Uterus (tissue), 4 donors: ENCODE measurements around the gene PACS1. TPM values are rescaled to one million over a fixed set of nuclear protein-coding genes. Genes with fewer than 3 reads are reported as not detected.
A peak's percentile ranks its signal among the peaks of the same experiment; 100 is the strongest.

Experiments used
- DNase-seq, 2 donors: peaks; one replicate each; pipeline ENCODE4 v3.0.0-alpha.2; 2019 to 2020
- H3K27ac ChIP-seq, 2 donors: fragments of 200-600 bp; sonication (generic); 1 replicate in 1 of 2; 2 replicates in 1 of 2; pipeline ENCODE4 v1.5.1; 2016 to 2018
- H3K27me3 ChIP-seq, 2 donors: fragments of 200-600 bp; sonication (generic); one replicate each; pipeline ENCODE4 v1.5.1; 2018 to 2019; ENCODE audit warnings: control low read depth in 1 of 2
- H3K36me3 ChIP-seq, 2 donors: fragments of 200-600 bp; sonication (generic); one replicate each; pipeline ENCODE4 v1.5.1; 2019; ENCODE audit warnings: control low read depth in 1 of 2
- H3K4me1 ChIP-seq, 2 donors: fragments of 200-600 bp; sonication (generic); one replicate each; pipeline ENCODE4 v1.5.1; 2018 to 2019; ENCODE audit warnings: control low read depth in 1 of 2
- H3K4me3 ChIP-seq, 2 donors: fragments of 200-600 bp; sonication (generic); 1 replicate in 1 of 2; 2 replicates in 1 of 2; pipeline ENCODE4 v1.5.1; 2018 to 2019; ENCODE audit warnings: mild to moderate bottlenecking in 1 of 2
- H3K9me3 ChIP-seq, 2 donors: fragments of 200-600 bp; sonication (generic); one replicate each; pipeline ENCODE4 v1.5.1; 2019; ENCODE audit warnings: control low read depth in 1 of 2
- POLR2A ChIP-seq, 2 donors: fragments of 450-650 bp; IDR thresholded peaks; one replicate each; pipeline ENCODE4 v1.6.1; 2016; ENCODE audit warnings: antibody characterized with exemption in 2 of 2, mild to moderate bottlenecking in 1 of 2, moderate library complexity in 1 of 2
- intact Hi-C: fragments of 100-400 bp; cut with DNase I; formaldehyde crosslinking; loops from one replicate; pipeline ENCODE4 v1.15.1; 2023; ENCODE audit warnings: low total_unique reads
- total RNA-seq, 4 donors: library from RNA; depleted of rRNA in 3 of 4; stranded (reverse); fragments of >200 nt in 3 of 4; gene quantifications; one replicate each; pipeline versions ENCODE4 v1.1.0 to v1.2.4, GENCODE V29; 2014 to 2023
- TF ChIP-seq, protein P1 (sequence below), 4 experiments: fragments of 200-600 bp in 2 of 4; fragments of 450-650 bp in 2 of 4; sonication (generic) in 2 of 4; IDR thresholded peaks; one replicate each; pipeline ENCODE4 v1.5.1; 2016 to 2019; ENCODE audit warnings: antibody characterized with exemption in 4 of 4, mild to moderate bottlenecking in 2 of 4, moderate library complexity in 1 of 4
- donor health status: DM: yes; HTN: yes; CAD: no.

Gene PACS1
- total RNA-seq, 4 donors from 2014 or later: 2.9 to 79.2 (median 57.2) TPM

GRCh38 chr11:66051766-66052663, 18.1 kb upstream of the PACS1 start, which contains the start of gene SF3B2:
SF3B2 (plus strand) TSS chr11:66052364; CDS start chr11:66052385, 21 bp downstream.
- TF ChIP-seq POLR2A (IDR thresholded peaks at IDR 0.05): peak in 1 of 2 donors; percentile 75
- TF ChIP-seq, protein P1, sequence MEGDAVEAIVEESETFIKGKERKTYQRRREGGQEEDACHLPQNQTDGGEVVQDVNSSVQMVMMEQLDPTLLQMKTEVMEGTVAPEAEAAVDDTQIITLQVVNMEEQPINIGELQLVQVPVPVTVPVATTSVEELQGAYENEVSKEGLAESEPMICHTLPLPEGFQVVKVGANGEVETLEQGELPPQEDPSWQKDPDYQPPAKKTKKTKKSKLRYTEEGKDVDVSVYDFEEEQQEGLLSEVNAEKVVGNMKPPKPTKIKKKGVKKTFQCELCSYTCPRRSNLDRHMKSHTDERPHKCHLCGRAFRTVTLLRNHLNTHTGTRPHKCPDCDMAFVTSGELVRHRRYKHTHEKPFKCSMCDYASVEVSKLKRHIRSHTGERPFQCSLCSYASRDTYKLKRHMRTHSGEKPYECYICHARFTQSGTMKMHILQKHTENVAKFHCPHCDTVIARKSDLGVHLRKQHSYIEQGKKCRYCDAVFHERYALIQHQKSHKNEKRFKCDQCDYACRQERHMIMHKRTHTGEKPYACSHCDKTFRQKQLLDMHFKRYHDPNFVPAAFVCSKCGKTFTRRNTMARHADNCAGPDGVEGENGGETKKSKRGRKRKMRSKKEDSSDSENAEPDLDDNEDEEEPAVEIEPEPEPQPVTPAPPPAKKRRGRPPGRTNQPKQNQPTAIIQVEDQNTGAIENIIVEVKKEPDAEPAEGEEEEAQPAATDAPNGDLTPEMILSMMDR (IDR thresholded peaks at IDR 0.05): peak in 1 of 4 experiments; percentile 15
- intact Hi-C loops: no loop called here
- DNase-seq: peak; percentile 96 to 97
- no peaks in the 10 kb centered on the region for H3K27me3 ChIP-seq
- H3K4me3 ChIP-seq: peak within 1 kb of the TSS; percentile 82 to 96
- no peaks in the 10 kb centered on the region for H3K9me3 ChIP-seq
- H3K36me3 ChIP-seq: no peaks in the 10 kb centered on the region
- peaks cover 0 to 15% of the 10 kb centered on the region in 2 donors for H3K4me1 ChIP-seq
- H3K27ac ChIP-seq: peak within 1 kb of the TSS; percentile 90 to 93

GRCh38 chr11:66052664-66052982, 17.4 kb upstream of the PACS1 start:
- intact Hi-C loops: no loop called here
- TF ChIP-seq, protein P1 (IDR thresholded peaks at IDR 0.05): no peak
- TF ChIP-seq POLR2A (IDR thresholded peaks at IDR 0.05): no peak
- Histone ChIP-seq H3K4me3 (peak overlapping the region; percentile 82 to 96), H3K4me1 (peaks cover 0 to 15% of the 10 kb centered on the region in 2 donors), H3K36me3 (no peaks in the 10 kb centered on the region), H3K9me3 (no peaks in the 10 kb centered on the region), H3K27me3 (no peaks in the 10 kb centered on the region), H3K27ac (peak overlapping the region; percentile 90 to 93)
- DNase-seq: no peak

DNA sequence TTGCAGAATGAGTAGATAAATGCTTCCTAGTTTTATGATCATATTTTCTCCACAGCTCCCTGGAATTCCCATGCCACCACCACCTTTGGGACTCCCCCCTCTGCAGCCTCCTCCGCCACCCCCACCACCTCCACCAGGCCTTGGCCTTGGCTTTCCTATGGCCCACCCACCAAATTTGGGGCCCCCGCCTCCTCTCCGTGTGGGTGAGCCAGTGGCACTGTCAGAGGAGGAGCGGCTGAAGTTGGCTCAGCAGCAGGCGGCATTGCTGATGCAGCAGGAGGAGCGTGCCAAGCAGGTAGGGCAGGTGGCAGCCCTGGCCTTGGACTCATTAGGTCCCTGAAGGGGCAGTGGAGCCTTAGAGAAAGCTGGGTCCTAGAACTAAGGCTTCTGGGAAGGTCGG, 15.1 kb upstream of the PACS1 start:
- no peaks in the 10 kb centered on the region for H3K9me3 ChIP-seq
- TF ChIP-seq, protein P1 (IDR thresholded peaks at IDR 0.05): no peak
- no peak for TF ChIP-seq POLR2A (IDR thresholded peaks at IDR 0.05)
- H3K27me3 ChIP-seq: no peaks in the 10 kb centered on the region
- intact Hi-C loops: no loop called here
- H3K4me1 ChIP-seq: peaks cover 0 to 15% of the 10 kb centered on the region in 2 donors
- DNase-seq: no peak
- no peaks in the 10 kb centered on the region for H3K36me3 ChIP-seq
- no peak overlapping the region for H3K27ac ChIP-seq
- no peak overlapping the region for H3K4me3 ChIP-seq

GRCh38 chr11:66056501-66056900, 13.6 kb upstream of the PACS1 start:
- no peak for DNase-seq
- H3K4me1 ChIP-seq: peaks cover 0 to 12% of the 10 kb centered on the region in 2 donors
- no peaks in the 10 kb centered on the region for H3K36me3 ChIP-seq
- TF ChIP-seq, protein P1 (IDR thresholded peaks at IDR 0.05): no peak
- no peak for TF ChIP-seq POLR2A (IDR thresholded peaks at IDR 0.05)
- no peak overlapping the region for H3K27ac ChIP-seq
- H3K4me3 ChIP-seq: no peak overlapping the region
- intact Hi-C loops: no loop called here
- no peaks in the 10 kb centered on the region for H3K9me3 ChIP-seq
- H3K27me3 ChIP-seq: no peaks in the 10 kb centered on the region

DNA sequence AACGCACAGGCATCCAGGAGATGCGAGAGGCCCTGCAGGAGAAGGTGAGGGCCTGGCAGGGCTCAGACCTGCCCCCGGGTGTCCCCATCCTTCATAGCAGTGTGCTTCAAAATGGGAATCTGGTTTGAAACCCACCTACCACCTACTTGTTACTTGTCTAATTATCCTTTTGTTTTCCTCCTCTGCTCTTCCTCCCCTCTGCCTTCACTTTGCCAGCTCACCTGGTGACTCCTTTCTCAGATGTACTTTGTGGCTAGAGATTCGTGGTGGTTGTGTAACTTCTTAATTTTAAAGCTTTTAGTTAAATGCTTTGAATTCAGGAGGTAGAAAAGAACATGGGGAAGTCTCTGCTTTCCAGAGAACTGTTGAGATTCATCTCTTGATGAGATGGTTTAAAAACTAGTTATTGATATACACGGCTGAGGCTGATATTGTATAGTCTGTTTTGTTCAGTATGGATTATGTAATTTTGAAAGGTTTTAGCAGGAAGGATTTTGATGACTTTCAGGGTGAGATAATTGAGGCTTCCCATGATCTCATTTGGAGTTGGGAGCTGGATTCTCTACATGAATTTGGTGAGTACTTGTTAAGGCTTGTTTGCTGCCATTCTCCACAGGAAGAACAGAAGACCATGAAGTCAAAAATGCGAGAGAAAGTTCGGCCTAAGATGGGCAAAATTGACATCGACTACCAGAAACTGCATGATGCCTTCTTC, 9.9 kb upstream of the PACS1 start:
- Histone ChIP-seq H3K27me3 (no peaks in the 10 kb centered on the region), H3K4me1 (no peaks in the 10 kb centered on the region), H3K9me3 (no peaks in the 10 kb centered on the region), H3K27ac (no peak overlapping the region), H3K4me3 (no peak overlapping the region), H3K36me3 (no peaks in the 10 kb centered on the region)
- TF ChIP-seq, protein P1 (IDR thresholded peaks at IDR 0.05): no peak
- TF ChIP-seq POLR2A (IDR thresholded peaks at IDR 0.05): no peak
- intact Hi-C loops: no loop called here
- DNase-seq: no peak
